Measurements from ENCODE around the gene GNA15.

GRCh38 chr19:3096267-3096901, 39.4 kb upstream of the GNA15 start:
- no peak for TF ChIP-seq CTCF (IDR thresholded peaks at IDR 0.05)
- TF ChIP-seq POLR2A (IDR thresholded peaks at IDR 0.05): no peak
- TF ChIP-seq EP300 (IDR thresholded peaks at IDR 0.05): no peak
- no peak for TF ChIP-seq POLR2AphosphoS5 (IDR thresholded peaks at IDR 0.05)
